GM12872 (cell line): ENCODE data around the gene EIF3I.

Source experiments
- CTCF ChIP-seq: IDR thresholded peaks from 3 replicates; pipeline ENCODE4 v1.5.1; 2011; ENCODE audit warnings: low read depth, mild to moderate bottlenecking, low read length, moderate library complexity; ENCODE audit not compliant: insufficient read depth

EIF3I gene

GRCh38 chr1:32249831-32250525 is 27.8 kb downstream of the EIF3I start:
- no peak for TF ChIP-seq CTCF

GRCh38 chr1:32250893-32251716 is 28.9 kb downstream of the EIF3I start, which contains the start of gene LCK:
LCK (plus strand) TSS chr1:32251265; CDS start chr1:32274330, 23,065 bp downstream.
- TF ChIP-seq CTCF: no peak

GRCh38 chr1:32255072-32256071 is 33.2 kb downstream of the EIF3I start:
- TF ChIP-seq CTCF: no peak

- no peak for TF ChIP-seq CTCF
Measured at GRCh38 chr1:32256473-32257226, 34.4 kb downstream of the EIF3I start.

GRCh38 chr1:32257227-32257508 is 35.0 kb downstream of the EIF3I start:
- TF ChIP-seq CTCF: no peak

- TF ChIP-seq CTCF: no peak
Measured at GRCh38 chr1:32263744-32264143, 41.5 kb downstream of the EIF3I start.
